Measurements from ENCODE around the gene ALK.

DNA sequence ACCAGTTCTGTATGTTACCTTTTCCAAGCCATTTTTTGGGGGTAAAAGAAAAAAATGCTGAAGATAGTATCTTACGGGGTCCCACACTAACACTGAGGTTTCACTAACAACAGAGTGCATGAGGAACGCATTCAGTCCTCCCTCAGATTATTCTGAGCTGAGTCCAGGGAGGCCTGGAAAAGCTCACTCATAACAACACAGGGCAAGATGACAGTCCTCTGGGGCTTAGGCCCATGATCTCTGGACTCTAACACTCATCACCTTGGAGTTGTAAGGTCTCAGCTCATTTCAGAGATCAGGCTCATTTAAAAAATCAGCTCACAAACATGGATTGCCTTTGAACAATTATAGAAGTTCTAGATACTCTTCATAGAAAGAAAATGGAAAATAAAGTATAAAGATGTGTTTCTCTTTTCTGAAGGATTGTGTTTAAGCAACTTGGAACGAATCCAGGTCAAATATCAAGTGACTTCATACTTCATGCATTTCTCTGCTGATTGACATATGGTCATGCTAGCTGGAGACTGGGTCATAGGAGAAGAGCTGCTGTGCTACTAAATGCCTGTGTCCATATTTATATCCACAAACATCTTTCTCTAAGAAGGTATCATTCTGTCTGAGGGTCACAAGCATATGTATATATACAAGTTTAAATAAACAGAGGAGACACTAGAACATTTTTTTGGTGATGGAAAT lies 265.8 kb downstream of the ALK start:
- no peak for TF ChIP-seq POLR2A (IDR thresholded peaks at IDR 0.05; ENCODE audit: low read length)
- no peak for TF ChIP-seq GATA1 (IDR thresholded peaks at IDR 0.05; ENCODE audit: low read depth, low read length)
